Mesenchymal stem cell (in vitro differentiated cells and primary cell): Measurements from ENCODE around the gene LCORL.
"Not testable (repeated sequence)": the region's sequence is repeated elsewhere in the genome, so short reads cannot be mapped to it uniquely, and the experiment has no call there.

Experiments
- DNase-seq: peaks from one replicate; pipeline ENCODE4 v3.0.0-alpha.2; 2013
- H2AFZ ChIP-seq: one replicate; pipeline ENCODE4 v1.6.1; 2013; ENCODE audit warnings: low read depth, mild to moderate bottlenecking, control low read depth, inconsistent platforms, low read length, moderate library complexity
- H2AK5ac ChIP-seq: 2 replicates; pipeline ENCODE4 v1.6.1; 2013; ENCODE audit warnings: low read length, moderate library complexity, mild to moderate bottlenecking, inconsistent platforms; ENCODE audit not compliant: severe bottlenecking
- H2BK120ac ChIP-seq: one replicate; pipeline ENCODE4 v1.6.1; 2013; ENCODE audit warnings: low read depth, mild to moderate bottlenecking, inconsistent platforms, low read length, moderate library complexity
- H2BK12ac ChIP-seq, 2 experiments: one replicate each; pipeline ENCODE4 v1.6.1; 2013; ENCODE audit warnings: inconsistent platforms in 2 of 2, low read length in 2 of 2, mild to moderate bottlenecking in 2 of 2, moderate library complexity in 2 of 2, control low read depth in 1 of 2
- H2BK15ac ChIP-seq: one replicate; pipeline ENCODE4 v1.6.1; 2013; ENCODE audit warnings: mild to moderate bottlenecking, low read depth, inconsistent platforms; ENCODE audit not compliant: poor library complexity, severe bottlenecking
- H2BK5ac ChIP-seq: 2 replicates; pipeline ENCODE4 v1.6.1; 2013; ENCODE audit warnings: low read depth, mild to moderate bottlenecking, low read length, control low read depth, inconsistent platforms; ENCODE audit not compliant: poor library complexity, severe bottlenecking
- H3K14ac ChIP-seq, 2 experiments: one replicate each; pipeline ENCODE4 v1.6.1; 2013; ENCODE audit warnings: inconsistent platforms in 2 of 2, low read length in 2 of 2, control low read depth in 1 of 2, mild to moderate bottlenecking in 1 of 2, moderate library complexity in 1 of 2
- H3K18ac ChIP-seq, 2 experiments: one replicate each; pipeline ENCODE4 v1.6.1; 2013; ENCODE audit warnings: inconsistent platforms in 2 of 2, low read length in 2 of 2, control low read depth in 1 of 2, low read depth in 1 of 2, mild to moderate bottlenecking in 1 of 2
- H3K23ac ChIP-seq, 2 experiments: one replicate each; pipeline ENCODE4 v1.6.1; 2013; ENCODE audit warnings: inconsistent platforms in 2 of 2, low read length in 2 of 2, mild to moderate bottlenecking in 2 of 2, moderate library complexity in 2 of 2, control low read depth in 1 of 2
- H3K27ac ChIP-seq: 2 replicates; pipeline ENCODE4 v1.5.1; 2013; ENCODE audit warnings: mild to moderate bottlenecking, moderate library complexity, low read length, control low read depth, inconsistent platforms; ENCODE audit not compliant: poor library complexity, severe bottlenecking
- H3K27me3 ChIP-seq, 2 experiments: 2 replicates each; pipeline versions ENCODE4 v1.6.1 to v1.7.0; 2013; ENCODE audit warnings: low read length in 2 of 2, mild to moderate bottlenecking in 2 of 2, moderate library complexity in 2 of 2, control low read depth in 1 of 2, inconsistent platforms in 1 of 2; ENCODE audit not compliant: control insufficient read depth in 1 of 2, insufficient read depth in 1 of 2
- H3K36me3 ChIP-seq, 2 experiments: 2 replicates each; pipeline versions ENCODE4 v1.6.1 to v1.7.0; 2013; ENCODE audit warnings: low read length in 2 of 2, control low read depth in 1 of 2, inconsistent platforms in 1 of 2, low read depth in 1 of 2, mild to moderate bottlenecking in 1 of 2; ENCODE audit not compliant: insufficient read depth in 2 of 2, control insufficient read depth in 1 of 2
- H3K4ac ChIP-seq, 2 experiments: one replicate each; pipeline ENCODE4 v1.6.1; 2013; ENCODE audit warnings: inconsistent platforms in 2 of 2, low read length in 2 of 2, mild to moderate bottlenecking in 2 of 2, moderate library complexity in 2 of 2, control low read depth in 1 of 2, low read depth in 1 of 2
- H3K4me1 ChIP-seq: 2 replicates; pipeline ENCODE4 v1.6.1; 2013; ENCODE audit warnings: low read depth, low read length, control low read depth; ENCODE audit not compliant: control insufficient read depth, insufficient read depth
- H3K4me2 ChIP-seq: 2 replicates; pipeline ENCODE4 v1.6.1; 2013; ENCODE audit warnings: low read length, mild to moderate bottlenecking, inconsistent platforms; ENCODE audit not compliant: poor library complexity, severe bottlenecking
- H3K4me3 ChIP-seq, 2 experiments: 2 replicates each; pipeline versions ENCODE4 v1.5.1 to v1.7.0; 2013; ENCODE audit warnings: low read length in 2 of 2, mild to moderate bottlenecking in 2 of 2, control low read depth in 1 of 2, low read depth in 1 of 2; ENCODE audit not compliant: insufficient read depth in 1 of 2
- H3K79me1 ChIP-seq: replicated peaks from 2 replicates; pipeline ENCODE4 v1.6.1; 2013; ENCODE audit warnings: mild to moderate bottlenecking, control low read depth, low read length, inconsistent platforms; ENCODE audit not compliant: poor library complexity, severe bottlenecking
- H3K9ac ChIP-seq: 2 replicates; pipeline ENCODE4 v1.7.0; 2013; ENCODE audit warnings: mild to moderate bottlenecking, low read length, moderate library complexity
- H3K9me3 ChIP-seq: 2 replicates; pipeline ENCODE4 v1.7.0; 2013; ENCODE audit warnings: mild to moderate bottlenecking, low read length; ENCODE audit not compliant: control insufficient read depth
- H4K8ac ChIP-seq: one replicate; pipeline ENCODE4 v1.6.1; 2013; ENCODE audit warnings: inconsistent platforms, mild to moderate bottlenecking, low read length, moderate library complexity
- H4K91ac ChIP-seq: one replicate; pipeline ENCODE4 v1.6.1; 2013; ENCODE audit warnings: mild to moderate bottlenecking, low read length, inconsistent platforms
- WGBS: methylation state at CpG from one replicate; pipeline ENCODE4 v1.1.7; 2013; ENCODE audit warnings: mixed read lengths; 5-methylcytosine and 5-hydroxymethylcytosine counted together

Gene LCORL

DNA sequence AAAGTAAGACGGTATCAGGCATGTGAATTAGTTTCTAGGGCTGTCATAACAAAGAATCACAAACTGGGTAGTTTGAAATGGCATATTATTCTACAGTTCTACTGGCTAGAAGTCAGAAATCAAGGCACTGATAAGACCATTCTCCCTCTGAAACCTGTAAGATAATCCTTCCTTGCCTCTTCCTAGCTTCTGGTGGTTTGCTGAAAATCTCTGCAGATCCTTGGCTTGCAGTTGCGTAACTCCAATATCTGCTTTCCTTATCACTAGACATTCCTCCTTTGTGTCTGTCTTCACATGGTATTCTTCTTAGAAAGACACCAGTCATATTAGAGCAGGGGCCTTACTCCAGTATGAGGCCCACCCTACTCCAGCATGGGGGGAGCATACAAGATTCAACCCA, 19.6 kb upstream of the LCORL start:
- Histone ChIP-seq H2BK120ac (no peak overlapping the region), H3K27ac (no peak overlapping the region), H3K4ac (no peak overlapping the region), H3K9ac (no peak overlapping the region), H2BK5ac (no peak overlapping the region), H3K18ac (no peak overlapping the region), H3K14ac (no peak overlapping the region), H3K4me1 (no peaks in the 10 kb centered on the region), H3K9me3 (no peaks in the 10 kb centered on the region), H2BK12ac (no peak overlapping the region), H3K4me2 (no peak overlapping the region), H4K8ac (no peak overlapping the region), H3K36me3 (no peaks in the 10 kb centered on the region), H2AK5ac (no peak overlapping the region), H3K27me3 (no peaks in the 10 kb centered on the region), H2BK15ac (no peak overlapping the region), H3K4me3 (no peak overlapping the region), H3K79me1 (no peaks in the 10 kb centered on the region), H3K23ac (no peak overlapping the region), H4K91ac (no peak overlapping the region), H2AFZ (no peak overlapping the region)
- DNase-seq, result no peak
- WGBS, result 87% methylated on average over 1 of the region's 2 CpGs

- Histone ChIP-seq H2BK15ac (no peak overlapping the region), H2BK120ac (no peak overlapping the region), H3K79me1 (no peaks in the 10 kb centered on the region), H3K27ac (no peak overlapping the region), H3K27me3 (no peaks in the 10 kb centered on the region), H2AK5ac (no peak overlapping the region), H2AFZ (no peak overlapping the region), H2BK5ac (no peak overlapping the region), H3K9me3 (no peaks in the 10 kb centered on the region), H3K23ac (no peak overlapping the region), H3K4me1 (no peaks in the 10 kb centered on the region), H4K91ac (no peak overlapping the region), H4K8ac (no peak overlapping the region), H2BK12ac (no peak overlapping the region), H3K36me3 (no peaks in the 10 kb centered on the region), H3K4me3 (no peak overlapping the region), H3K4me2 (no peak overlapping the region), H3K14ac (no peak overlapping the region), H3K9ac (no peak overlapping the region), H3K18ac (no peak overlapping the region), H3K4ac (no peak overlapping the region)
- WGBS, result 75% methylated on average over 2 of the region's 2 CpGs
- DNase-seq, result no peak
Observed at GRCh38 chr4:18039113-18039512, 17.6 kb upstream of the LCORL start.

GRCh38 chr4:18036369-18036768, 14.8 kb upstream of the LCORL start:
- DNase-seq, H2AFZ ChIP-seq, H2AK5ac ChIP-seq, H3K27ac ChIP-seq, H4K91ac ChIP-seq, H2BK120ac ChIP-seq, H3K4me3 ChIP-seq, H3K18ac ChIP-seq, H2BK5ac ChIP-seq, H3K79me1 ChIP-seq, H3K9me3 ChIP-seq, H3K27me3 ChIP-seq, H2BK15ac ChIP-seq, H2BK12ac ChIP-seq, H3K4me1 ChIP-seq, H3K4me2 ChIP-seq, H4K8ac ChIP-seq, H3K14ac ChIP-seq, H3K23ac ChIP-seq, H3K4ac ChIP-seq, H3K36me3 ChIP-seq, H3K9ac ChIP-seq: not testable (repeated sequence)
- WGBS, result 91% methylated on average over 7 of the region's 10 CpGs

DNA sequence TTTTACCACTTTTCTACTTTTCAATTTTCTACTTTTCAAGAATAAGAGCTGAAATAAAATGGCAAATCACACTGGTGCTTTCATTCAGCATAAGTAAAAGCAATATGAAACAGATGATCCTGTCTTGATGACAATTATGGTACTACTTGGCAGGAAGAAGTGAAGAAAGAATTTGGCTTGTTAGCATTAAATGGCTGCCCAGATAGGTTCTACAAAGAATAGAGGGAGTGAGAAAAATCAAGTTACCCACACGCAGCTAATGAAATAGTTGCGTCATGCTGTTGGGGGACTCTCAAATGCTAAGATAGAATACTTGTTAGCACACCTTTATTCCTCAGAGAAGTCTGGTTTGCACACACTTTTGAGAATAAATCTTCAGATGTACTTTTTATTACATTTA, 12.5 kb upstream of the LCORL start:
- Histone ChIP-seq H3K4me1 (no peaks in the 10 kb centered on the region), H3K4me3 (no peak overlapping the region), H2BK15ac (no peak overlapping the region), H3K27ac (no peak overlapping the region), H2BK120ac (no peak overlapping the region), H4K91ac (no peak overlapping the region), H3K4ac (no peak overlapping the region), H3K9me3 (no peaks in the 10 kb centered on the region), H3K79me1 (no peaks in the 10 kb centered on the region), H2AK5ac (no peak overlapping the region), H2BK5ac (no peak overlapping the region), H3K18ac (no peak overlapping the region), H3K23ac (no peak overlapping the region), H3K14ac (no peak overlapping the region), H3K27me3 (no peaks in the 10 kb centered on the region), H2BK12ac (no peak overlapping the region), H3K36me3 (no peaks in the 10 kb centered on the region), H2AFZ (no peak overlapping the region), H3K4me2 (no peak overlapping the region), H4K8ac (no peak overlapping the region), H3K9ac (peak overlapping the region; percentile 36)
- WGBS, result 83% methylated on average over 2 of the region's 2 CpGs
- no peak for DNase-seq
